HUES6 (cell line): ENCODE data around the gene RAX2.
A peak's percentile ranks its signal among the peaks of the same experiment; 100 is the strongest.
"Not testable (repeated sequence)": the region's sequence is repeated elsewhere in the genome, so short reads cannot be mapped to it uniquely, and the experiment has no call there.

Experiments used
- H3K27ac ChIP-seq: 2 replicates; pipeline ENCODE4 v1.7.0; 2013; ENCODE audit warnings: low read depth, mild to moderate bottlenecking, low read length, inconsistent platforms
- H3K27me3 ChIP-seq: 2 replicates; pipeline ENCODE4 v1.6.1; 2013; ENCODE audit warnings: low read length; ENCODE audit not compliant: control insufficient read depth, insufficient read depth
- H3K36me3 ChIP-seq: 2 replicates; pipeline ENCODE4 v1.6.1; 2013; ENCODE audit warnings: low read length; ENCODE audit not compliant: control insufficient read depth, insufficient read depth
- H3K4me1 ChIP-seq: 2 replicates; pipeline ENCODE4 v1.6.1; 2013; ENCODE audit warnings: low read length; ENCODE audit not compliant: control insufficient read depth, insufficient read depth
- H3K4me3 ChIP-seq: 2 replicates; pipeline ENCODE4 v1.5.1; 2013; ENCODE audit warnings: low read depth, low read length
- H3K9ac ChIP-seq: one replicate; pipeline ENCODE4 v1.6.1; 2013; ENCODE audit warnings: mild to moderate bottlenecking, low read length
- H3K9me3 ChIP-seq: 2 replicates; pipeline ENCODE4 v1.6.1; 2013; ENCODE audit warnings: low read depth, low read length; ENCODE audit not compliant: control insufficient read depth, insufficient read depth

The RAX2 gene

DNA sequence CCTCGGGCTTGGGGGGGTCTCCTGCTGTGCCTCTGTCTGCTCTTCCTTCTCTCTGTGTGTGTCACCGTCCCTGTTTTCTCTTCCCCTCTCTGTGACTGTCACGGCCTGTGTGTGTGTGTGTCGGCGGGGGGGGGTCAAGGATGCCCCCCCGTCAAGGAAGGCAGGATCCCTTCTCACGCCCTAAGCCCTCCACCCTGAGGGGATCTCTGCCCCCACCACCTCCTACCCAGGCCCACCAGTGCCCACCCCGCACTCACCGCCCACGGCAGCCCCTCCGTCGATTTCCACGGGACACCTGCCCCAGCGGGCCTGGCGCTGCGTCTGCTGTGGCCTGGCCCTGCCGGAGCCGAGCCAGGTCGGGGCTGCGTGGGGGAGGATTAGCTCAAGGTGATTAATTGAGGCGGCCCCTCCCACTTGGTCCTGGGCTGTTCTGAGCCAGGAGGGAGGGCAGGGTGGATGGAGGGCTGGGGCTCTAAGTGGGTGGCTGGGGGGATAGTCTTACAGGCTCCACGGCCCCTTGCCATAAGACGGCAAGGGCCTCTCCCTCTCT lies at the start of gene RAX2:
RAX2 (minus strand) TSS at position 323 of the 550 bp plus-strand sequence. CDS start 486 bp downstream, outside the sequence.
- no peak within 1 kb of the TSS for H3K4me3 ChIP-seq
- no peak within 1 kb of the TSS for H3K27ac ChIP-seq
- H3K4me1 ChIP-seq = 0 out of 2 replicates have a peak, but pooled peaks cover 10% of the 10 kb centered on the region
- no peaks in the 10 kb centered on the region for H3K9me3 ChIP-seq
- no peaks in the 10 kb centered on the region for H3K27me3 ChIP-seq
- H3K36me3 ChIP-seq = peaks cover 17% of the 10 kb centered on the region; the same call in 1 of the 2 replicates
- peak within 1 kb of the TSS; percentile 30 for H3K9ac ChIP-seq

DNA sequence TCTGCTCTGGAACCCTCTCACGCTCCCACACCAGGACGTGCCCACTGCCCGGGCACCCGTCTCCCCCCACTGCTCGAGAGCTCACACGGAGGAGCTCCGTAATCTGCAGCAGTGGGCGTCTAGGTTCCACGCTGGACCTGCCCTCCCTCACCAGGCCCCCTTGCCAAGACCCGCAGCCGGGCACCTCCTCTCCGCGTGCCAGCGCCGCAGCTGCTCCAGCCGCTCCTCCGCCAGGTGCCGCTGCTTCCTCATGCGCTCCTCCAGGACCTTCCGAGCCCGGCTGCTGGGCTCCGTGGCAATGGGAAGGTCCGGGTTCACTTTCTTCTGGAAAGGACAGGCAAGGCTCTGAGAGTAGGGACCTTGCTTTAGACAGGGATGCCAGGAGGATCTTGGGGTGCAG lies 49.1 kb upstream of the RAX2 start:
- Histone ChIP-seq H3K4me1 (no peaks in the 10 kb centered on the region; the same call in 1 of the 2 replicates), H3K27me3 (peaks cover 4% of the 10 kb centered on the region; the same call in 1 of the 2 replicates), H3K9ac (no peak overlapping the region), H3K36me3 (no peaks in the 10 kb centered on the region), H3K9me3 (no peaks in the 10 kb centered on the region), H3K4me3 (no peak overlapping the region), H3K27ac (no peak overlapping the region)

GRCh38 chr19:3819989-3820388 lies 48.0 kb upstream of the RAX2 start:
- Histone ChIP-seq H3K36me3 (no peaks in the 10 kb centered on the region), H3K4me3 (no peak overlapping the region), H3K27ac (no peak overlapping the region), H3K9me3 (no peaks in the 10 kb centered on the region), H3K4me1 (no peaks in the 10 kb centered on the region; the same call in 1 of the 2 replicates), H3K27me3 (peaks cover 4% of the 10 kb centered on the region; the same call in 1 of the 2 replicates), H3K9ac (no peak overlapping the region)

DNA sequence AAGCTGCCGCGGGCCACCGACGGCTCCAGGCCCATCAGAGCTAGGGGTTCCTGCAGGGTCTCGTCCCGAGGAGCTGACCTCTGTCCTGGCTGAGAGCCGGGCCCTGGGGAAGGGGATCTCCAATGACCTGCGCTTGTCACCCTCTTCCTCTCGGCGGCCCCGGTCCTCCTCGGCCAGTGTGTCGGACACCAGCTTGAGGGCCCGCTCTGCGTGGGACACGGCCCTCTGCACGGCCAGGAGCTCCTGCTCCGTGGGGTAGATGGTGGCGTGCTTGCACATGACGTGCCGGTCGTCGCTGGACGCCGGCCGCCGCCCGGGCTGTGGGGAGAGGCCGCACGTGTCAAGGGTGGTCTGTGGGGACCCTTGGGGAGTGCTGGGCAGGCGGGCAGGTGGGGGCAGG lies 46.9 kb upstream of the RAX2 start:
- Histone ChIP-seq H3K36me3 (no peaks in the 10 kb centered on the region), H3K27me3 (peaks cover 4% of the 10 kb centered on the region; the same call in 1 of the 2 replicates), H3K4me1 (no peaks in the 10 kb centered on the region; the same call in 1 of the 2 replicates), H3K9ac (no peak overlapping the region), H3K4me3 (no peak overlapping the region), H3K27ac (no peak overlapping the region), H3K9me3 (no peaks in the 10 kb centered on the region)

DNA sequence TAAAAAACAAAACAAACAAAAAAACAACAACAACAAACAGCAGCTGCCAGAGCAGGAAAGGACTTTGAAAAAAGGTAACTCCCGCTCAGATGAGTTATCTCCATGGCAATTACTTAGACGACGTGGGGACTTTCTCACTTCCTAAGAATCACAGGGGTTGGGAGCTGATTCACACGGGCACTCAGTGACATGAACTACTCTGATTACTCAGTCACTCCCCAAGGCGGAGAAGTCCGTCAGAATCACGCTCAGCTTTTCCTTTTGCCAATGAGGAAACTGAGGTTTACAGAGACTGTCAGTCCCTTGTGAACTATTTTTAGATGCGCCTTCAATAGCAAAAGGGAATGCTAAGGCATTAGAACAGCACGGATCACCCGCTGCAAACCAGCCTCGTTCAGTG lies 46.4 kb upstream of the RAX2 start:
- Histone ChIP-seq H3K4me3 (no peak overlapping the region), H3K9ac (no peak overlapping the region), H3K4me1 (no peaks in the 10 kb centered on the region; the same call in 1 of the 2 replicates), H3K9me3 (no peaks in the 10 kb centered on the region), H3K27ac (no peak overlapping the region), H3K27me3 (peaks cover 4% of the 10 kb centered on the region; the same call in 1 of the 2 replicates), H3K36me3 (no peaks in the 10 kb centered on the region)

- H3K27me3 ChIP-seq = no peaks in the 10 kb centered on the region; the same call in 1 of the 2 replicates
- H3K36me3 ChIP-seq = no peaks in the 10 kb centered on the region
Measured at GRCh38 chr19:3817761-3818160, 45.7 kb upstream of the RAX2 start.

GRCh38 chr19:3816566-3817218 lies 44.7 kb upstream of the RAX2 start:
- no peak overlapping the region for H3K9ac ChIP-seq
- no peak overlapping the region for H3K4me3 ChIP-seq
- H3K4me1 ChIP-seq = no peaks in the 10 kb centered on the region; the same call in 1 of the 2 replicates
- no peaks in the 10 kb centered on the region for H3K9me3 ChIP-seq
- H3K36me3 ChIP-seq = no peaks in the 10 kb centered on the region
- no peaks in the 10 kb centered on the region; the same call in 1 of the 2 replicates for H3K27me3 ChIP-seq
- H3K27ac ChIP-seq = no peak overlapping the region

More at GRCh38 chr19:3817761-3818160, 45.7 kb upstream of the RAX2 start:
- Histone ChIP-seq H3K4me1 (no peaks in the 10 kb centered on the region; the same call in 1 of the 2 replicates), H3K9ac (no peak overlapping the region), H3K9me3 (no peaks in the 10 kb centered on the region), H3K27ac (no peak overlapping the region), H3K4me3 (no peak overlapping the region)

GRCh38 chr19:3816148-3816547 lies 44.1 kb upstream of the RAX2 start:
- H3K9me3 ChIP-seq, H3K36me3 ChIP-seq, H3K9ac ChIP-seq, H3K27me3 ChIP-seq, H3K4me1 ChIP-seq, H3K27ac ChIP-seq, H3K4me3 ChIP-seq: not testable (repeated sequence)

DNA sequence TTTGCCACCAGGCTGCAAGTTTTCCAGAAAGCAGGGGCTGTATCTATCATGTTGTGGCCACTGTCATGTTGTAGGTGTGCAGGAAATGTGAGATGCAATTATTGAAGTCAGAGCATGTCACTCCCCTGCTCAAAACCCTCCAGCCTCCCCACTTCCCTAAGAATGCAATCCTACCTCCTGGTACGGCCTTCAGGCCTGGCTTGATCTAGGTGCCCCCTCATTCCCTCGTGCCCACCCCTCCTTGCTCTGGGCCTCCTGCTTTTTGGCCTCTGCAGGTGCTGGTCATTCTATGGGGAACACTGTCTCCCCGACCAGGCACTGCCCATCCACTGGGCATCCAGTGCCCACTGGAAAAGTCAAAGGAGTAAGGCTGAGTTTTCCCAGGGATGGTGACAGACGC lies 42.6 kb upstream of the RAX2 start:
- Histone ChIP-seq H3K9ac (no peak overlapping the region), H3K27ac (no peak overlapping the region), H3K27me3 (no peaks in the 10 kb centered on the region), H3K4me1 (no peaks in the 10 kb centered on the region; the same call in 1 of the 2 replicates), H3K9me3 (no peaks in the 10 kb centered on the region), H3K4me3 (no peak overlapping the region), H3K36me3 (no peaks in the 10 kb centered on the region)

GRCh38 chr19:3813473-3814392 lies 41.7 kb upstream of the RAX2 start:
- no peaks in the 10 kb centered on the region for H3K27me3 ChIP-seq
- H3K4me1 ChIP-seq = no peaks in the 10 kb centered on the region; the same call in 1 of the 2 replicates
- no peaks in the 10 kb centered on the region for H3K36me3 ChIP-seq
- H3K4me3 ChIP-seq = no peak overlapping the region
- H3K27ac ChIP-seq = no peak overlapping the region
- no peak overlapping the region for H3K9ac ChIP-seq
- no peaks in the 10 kb centered on the region for H3K9me3 ChIP-seq
